GM12873 (cell line): ENCODE measurements around the gene NRXN3.

ENCODE experiments used
- CTCF ChIP-seq: IDR thresholded peaks from 2 replicates; pipeline ENCODE4 v1.5.1; 2012; ENCODE audit warnings: low read depth, mild to moderate bottlenecking, moderate library complexity, low read length, control low read depth; ENCODE audit not compliant: insufficient read depth; ENCODE audit errors: missing control alignments

Gene NRXN3

GRCh38 chr14:79602742-79603141, 1432.6 kb downstream of the NRXN3 start:
- TF ChIP-seq CTCF, result no peak

DNA sequence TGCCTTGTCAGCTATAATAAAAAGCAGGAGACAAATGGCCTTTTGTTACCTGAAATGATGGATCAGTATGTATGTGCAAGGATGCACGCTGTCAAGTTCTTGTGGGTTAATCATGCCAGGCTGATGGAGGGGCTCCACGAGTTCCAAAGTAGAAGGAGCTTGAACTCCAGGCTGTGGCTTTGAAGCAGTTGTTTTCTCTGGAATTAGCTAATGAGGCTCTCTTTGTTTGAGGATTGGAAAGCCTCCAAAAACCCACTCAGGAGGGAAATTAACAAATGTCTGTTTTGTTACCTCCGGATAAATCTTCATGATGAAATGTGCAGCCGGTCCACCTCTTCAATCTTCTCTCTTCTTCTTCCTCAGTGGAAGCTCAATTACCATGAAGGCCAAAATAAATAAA, 1435.7 kb downstream of the NRXN3 start:
- TF ChIP-seq CTCF, result no peak

- no peak for TF ChIP-seq CTCF
Observed at GRCh38 chr14:79608446-79608845, 1438.3 kb downstream of the NRXN3 start.

- TF ChIP-seq CTCF, result no peak
Observed at GRCh38 chr14:79613625-79614024, 1443.5 kb downstream of the NRXN3 start.

DNA sequence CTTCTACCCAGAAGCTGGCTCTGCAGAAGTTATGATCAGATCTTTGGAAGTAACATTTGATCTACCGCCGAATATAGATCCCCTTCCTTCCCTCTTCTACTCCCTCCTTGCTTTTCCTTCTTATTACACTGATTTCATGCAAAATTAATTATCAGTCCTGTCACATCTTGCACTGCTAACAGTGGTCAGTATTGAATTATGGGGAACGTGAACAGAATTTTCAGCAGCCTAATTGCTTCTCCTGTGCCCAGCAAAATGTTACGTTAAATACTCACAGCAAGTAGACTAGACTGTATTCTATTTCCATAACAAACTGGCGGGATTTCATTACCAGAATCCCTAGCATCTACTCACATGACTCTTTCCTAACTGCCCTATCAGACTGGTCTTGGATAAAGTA, 1444.3 kb downstream of the NRXN3 start:
- TF ChIP-seq CTCF, result no peak

DNA sequence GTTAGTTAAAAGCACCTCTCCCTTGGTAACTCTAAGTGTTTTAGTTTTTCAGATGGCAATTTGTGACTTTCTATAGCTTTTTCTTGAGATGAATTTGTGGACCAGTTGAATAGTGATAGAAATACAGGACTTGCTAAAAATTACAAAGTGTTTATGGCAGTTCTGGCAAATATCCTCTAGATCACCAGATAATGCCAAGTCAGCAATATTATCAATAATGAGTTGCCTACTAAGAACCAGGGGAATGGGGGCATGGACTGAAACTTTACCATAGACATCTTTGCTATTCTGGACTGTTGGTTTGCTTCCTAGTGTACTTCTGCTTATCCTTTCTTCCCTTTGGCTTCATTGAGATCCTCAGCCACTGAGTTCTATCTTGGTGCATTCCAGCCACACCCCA, 1456.9 kb downstream of the NRXN3 start:
- no peak for TF ChIP-seq CTCF

DNA sequence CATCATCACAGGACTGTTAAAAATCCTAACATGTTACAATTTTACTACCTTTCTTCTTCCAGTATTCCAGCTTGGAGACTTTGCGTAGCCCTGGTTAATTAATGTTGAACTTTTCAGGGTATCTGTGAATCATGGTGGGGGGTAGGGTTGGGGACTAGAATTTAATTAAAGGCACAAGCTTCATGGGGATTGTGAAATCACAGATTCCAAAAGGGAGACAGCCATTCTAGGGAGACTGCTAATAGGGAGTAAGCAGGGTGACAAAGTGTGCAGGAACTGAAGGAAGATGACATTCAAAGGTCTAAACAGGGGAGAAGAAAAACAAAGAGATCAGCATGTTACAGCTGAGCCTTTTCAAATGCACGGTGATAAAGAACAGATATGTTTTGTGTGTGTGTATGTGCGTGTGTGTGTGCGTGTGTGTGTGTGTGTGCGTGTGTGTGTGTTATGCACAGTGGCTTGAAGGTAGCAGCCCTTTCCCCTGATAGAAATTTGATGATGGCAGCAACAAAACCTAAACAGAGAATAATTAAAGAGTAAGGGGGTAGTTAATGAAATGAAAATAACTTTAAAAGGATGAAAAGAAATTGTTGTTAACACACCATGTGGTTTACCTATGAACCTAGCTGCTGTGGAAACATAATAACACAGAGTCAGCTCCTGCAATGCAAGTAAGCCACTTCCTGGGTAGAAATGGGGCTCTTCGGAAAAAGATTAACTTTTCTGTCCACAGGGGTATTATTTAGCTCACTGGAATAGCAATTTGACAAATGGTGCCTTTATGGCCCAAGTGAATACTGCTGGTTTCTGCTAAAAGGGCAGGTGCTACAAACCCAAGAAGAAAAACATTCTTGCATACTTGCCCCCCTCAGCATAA, 1459.5 kb downstream of the NRXN3 start:
- TF ChIP-seq CTCF, result no peak
